PC-9 (cell line): Measurements from ENCODE around the gene N4BP3. TPM values are rescaled to one million over a fixed set of nuclear protein-coding genes. Genes with fewer than 3 reads are reported as not detected.

ENCODE experiments used
- BruUV-seq: library from RNA; stranded (reverse); fragments of 400-500 nt; replicated peaks from 2 replicates; lab custom pipeline; 2021; lab: Mats Ljungman, UMichigan
- CTCF ChIA-PET: fragments of 300-600 bp; sonication (Branson Sonifier 250); formaldehyde crosslinking; loops from one replicate; lab custom pipeline; 2022; ENCODE audit warnings: antibody characterized with exemption; lab: Charles Lee
- POLR2A ChIA-PET: fragments of 300-600 bp; sonication (Branson Sonifier 250); formaldehyde crosslinking; loops from one replicate; lab custom pipeline; 2022; ENCODE audit warnings: antibody characterized with exemption; ENCODE audit not compliant: unreplicated experiment; lab: Charles Lee
- DNase-seq, 2 experiments: peaks; one replicate each; pipeline versions ENCODE4 v3.0.0 to v3.0.0-alpha.2; 2015 to 2022; ENCODE audit warnings: mixed read lengths in 1 of 2
- H2AFZ ChIP-seq: fragments of 200-600 bp; sonication (generic); 2 replicates; pipeline ENCODE4 v1.8.1; 2017; ENCODE audit warnings: antibody characterized with exemption
- H3F3A ChIP-seq: fragments of 200-600 bp; sonication (generic); 2 replicates; pipeline ENCODE4 v1.8.1; 2017; ENCODE audit warnings: antibody characterized with exemption, mild to moderate bottlenecking, low read depth; ENCODE audit not compliant: insufficient read depth
- H3K27ac ChIP-seq: fragments of 200-600 bp; sonication (generic); 2 replicates; pipeline ENCODE4 v1.6.1; 2016; ENCODE audit warnings: mixed run types
- H3K27me3 ChIP-seq: fragments of 200-600 bp; sonication (generic); 2 replicates; pipeline ENCODE4 v1.6.1; 2016; ENCODE audit warnings: low read depth, mixed run types; ENCODE audit not compliant: insufficient read depth
- H3K36me3 ChIP-seq: fragments of 200-600 bp; sonication (generic); 2 replicates; pipeline ENCODE4 v1.6.1; 2016; ENCODE audit warnings: low read depth, mixed run types
- H3K4me1 ChIP-seq: fragments of 200-600 bp; sonication (generic); replicated peaks from 2 replicates; pipeline ENCODE4 v1.6.1; 2016; ENCODE audit warnings: mixed run types; ENCODE audit not compliant: insufficient read depth
- H3K4me2 ChIP-seq: fragments of 200-600 bp; sonication (generic); 2 replicates; pipeline ENCODE4 v1.6.1; 2017; ENCODE audit warnings: mixed run types
- H3K4me3 ChIP-seq: fragments of 200-600 bp; sonication (generic); 2 replicates; pipeline ENCODE4 v1.6.1; 2016; ENCODE audit warnings: mixed run types
- H3K79me2 ChIP-seq: fragments of 200-600 bp; sonication (generic); 2 replicates; pipeline ENCODE4 v1.6.1; 2017; ENCODE audit warnings: low read depth, mixed run types
- H3K9me2 ChIP-seq: fragments of 200-600 bp; sonication (generic); 2 replicates; pipeline ENCODE4 v1.8.1; 2017; ENCODE audit warnings: mild to moderate bottlenecking; ENCODE audit not compliant: insufficient read depth
- H3K9me3 ChIP-seq: fragments of 200-600 bp; sonication (generic); 2 replicates; pipeline ENCODE4 v1.8.1; 2016; ENCODE audit warnings: low read depth; ENCODE audit not compliant: insufficient read depth
- H4K20me1 ChIP-seq: fragments of 200-600 bp; sonication (generic); 2 replicates; pipeline ENCODE4 v1.8.1; 2017; ENCODE audit not compliant: insufficient read depth
- CTCF ChIP-seq: fragments of 200-600 bp; sonication (generic); conservative IDR thresholded peaks from 2 replicates; pipeline ENCODE4 v1.6.1; 2017; ENCODE audit warnings: mixed run types, antibody characterized with exemption, mild to moderate bottlenecking, moderate library complexity
- EZH2 ChIP-seq: fragments of 200-600 bp; sonication (generic); IDR thresholded peaks from 2 replicates; pipeline ENCODE4 v1.8.0; 2017; ENCODE audit warnings: antibody characterized with exemption, low read depth
- intact Hi-C: fragments of 100-400 bp; cut with micrococcal nuclease; formaldehyde crosslinking; loops from one replicate; pipeline ENCODE4 v1.10.0; 2022; ENCODE audit not compliant: unreplicated experiment
- total RNA-seq: library from RNA; stranded (reverse); gene quantifications from 2 replicates; pipeline ENCODE4 v1.2.3, GENCODE V29; 2021

N4BP3 gene
- total RNA-seq, 1 experiment from 2014 or later = 0.81 TPM

- H3K27ac ChIP-seq = no peak overlapping the region
- TF ChIP-seq CTCF (no peak), EZH2 (no peak)
- no TSS peak for BruUV-seq
- peaks cover 43% of the 10 kb centered on the region for H3F3A ChIP-seq
- no peaks in the 10 kb centered on the region for H3K9me2 ChIP-seq
- no peaks in the 10 kb centered on the region for H3K27me3 ChIP-seq
- intact Hi-C loops = no loop called here
- H3K79me2 ChIP-seq = peaks cover 19% of the 10 kb centered on the region
- peaks cover 23% of the 10 kb centered on the region for H3K36me3 ChIP-seq
- ChIA-PET POLR2A (no interaction called here), CTCF (no interaction called here)
- no peak overlapping the region for H3K4me3 ChIP-seq
- H3K4me1 ChIP-seq = peaks cover 25% of the 10 kb centered on the region
- DNase-seq = no peak
- 0 out of 2 replicates have a peak, but pooled peaks cover 5% of the 10 kb centered on the region for H4K20me1 ChIP-seq
- no peak overlapping the region for H3K4me2 ChIP-seq
- no peaks in the 10 kb centered on the region for H3K9me3 ChIP-seq
- H2AFZ ChIP-seq = no peak overlapping the region
Measured at GRCh38 chr5:178150977-178151734, 37.8 kb downstream of the N4BP3 start.

GRCh38 chr5:178152491-178153444 is 39.4 kb downstream of the N4BP3 start:
- H3K9me3 ChIP-seq = no peaks in the 10 kb centered on the region
- peaks cover 19% of the 10 kb centered on the region for H3K79me2 ChIP-seq
- peak overlapping the region; percentile 93 for H3K4me3 ChIP-seq
- TSS peak; percentile 56 for BruUV-seq
- peaks cover 29% of the 10 kb centered on the region; the same call in 1 of the 2 replicates for H3F3A ChIP-seq
- H3K27me3 ChIP-seq = no peaks in the 10 kb centered on the region
- DNase-seq = no peak
- peak overlapping the region; percentile 63 for H3K27ac ChIP-seq
- peak overlapping the region; percentile 94 for H3K4me2 ChIP-seq
- peak overlapping the region; percentile 89 for H2AFZ ChIP-seq
- POLR2A ChIA-PET = interaction anchor here (0.9 to 1.0 kb wide), 2 partner anchors 63 to 1407 kb away, joined by 5 read pairs; no protein-coding TSS in a partner anchor
- CTCF ChIA-PET = interaction anchor here (1.1 to 2.2 kb wide), 3 partner anchors 9 to 77 kb away, joined by 4 to 5 read pairs (median 5); no protein-coding TSS in a partner anchor
- TF ChIP-seq EZH2 = no peak
- TF ChIP-seq CTCF = no peak
- H3K36me3 ChIP-seq = peaks cover 15% of the 10 kb centered on the region
- no peaks in the 10 kb centered on the region for H3K9me2 ChIP-seq
- intact Hi-C loops = no loop called here
- H3K4me1 ChIP-seq = peaks cover 9% of the 10 kb centered on the region
- H4K20me1 ChIP-seq = 0 out of 2 replicates have a peak, but pooled peaks cover 5% of the 10 kb centered on the region
